Measurements from ENCODE around the gene PAM.
"Not testable (repeated sequence)": the region's sequence is repeated elsewhere in the genome, so short reads cannot be mapped to it uniquely, and the experiment has no call there.

PAM gene

DNA sequence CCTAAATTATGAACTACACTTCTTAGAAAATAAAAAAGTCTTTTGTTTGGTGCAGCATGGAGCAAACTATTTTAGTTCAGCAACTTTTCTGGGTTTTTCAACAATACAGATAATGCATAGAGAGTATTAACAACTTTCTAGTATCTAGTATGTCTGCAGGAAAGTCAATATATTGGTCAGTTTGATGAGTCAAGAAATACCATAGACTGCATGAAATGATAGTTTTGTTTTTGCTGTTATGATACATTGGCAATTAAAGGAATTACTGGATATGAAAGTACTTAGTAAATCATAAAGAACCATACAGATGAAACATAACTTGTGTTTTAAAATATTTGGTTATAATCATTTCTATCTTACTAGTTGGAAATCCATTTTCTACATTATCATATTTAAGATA, 191.3 kb downstream of the PAM start:
- no peak for DNase-seq (ENCODE audit: low spot score)

DNA sequence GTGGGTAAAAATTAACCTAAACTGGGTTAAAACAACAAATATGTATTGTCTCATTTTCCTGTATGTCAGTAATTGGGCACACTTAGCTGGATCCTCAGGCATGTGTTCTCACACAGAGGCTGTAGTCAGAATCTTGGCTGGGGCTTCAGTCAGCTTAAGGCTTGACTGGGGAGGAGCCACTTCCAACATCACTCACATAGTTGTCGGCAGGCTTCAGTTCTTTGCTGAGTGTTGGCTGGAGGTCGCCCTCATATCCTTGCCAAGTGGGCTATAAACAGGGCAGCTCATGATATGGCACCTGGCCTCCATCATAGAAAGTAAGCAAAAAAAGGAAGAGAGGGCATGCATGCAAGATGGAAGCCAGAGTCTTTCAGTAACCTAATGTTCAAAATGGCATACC, 191.9 kb downstream of the PAM start:
- no peak for DNase-seq (ENCODE audit: low spot score)

DNA sequence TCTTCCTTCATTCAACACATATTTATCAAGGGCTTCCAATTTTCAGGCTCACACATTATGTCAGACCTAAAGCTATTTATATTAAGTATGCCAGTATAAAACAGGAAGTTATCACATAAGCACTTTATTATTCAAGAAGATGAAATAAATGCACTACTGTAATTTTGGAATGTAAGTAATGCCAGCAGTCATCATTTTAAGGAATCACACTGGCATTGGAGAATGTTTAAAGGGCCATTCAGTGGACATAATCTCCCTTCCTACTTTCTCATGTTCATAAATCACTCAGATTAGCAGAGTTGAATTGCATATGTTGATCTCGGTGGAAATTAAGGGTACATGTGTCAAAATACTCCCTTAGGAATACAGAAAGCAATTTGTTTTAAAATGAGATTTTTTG, 200.4 kb downstream of the PAM start:
- no peak for DNase-seq (ENCODE audit: low spot score)

DNA sequence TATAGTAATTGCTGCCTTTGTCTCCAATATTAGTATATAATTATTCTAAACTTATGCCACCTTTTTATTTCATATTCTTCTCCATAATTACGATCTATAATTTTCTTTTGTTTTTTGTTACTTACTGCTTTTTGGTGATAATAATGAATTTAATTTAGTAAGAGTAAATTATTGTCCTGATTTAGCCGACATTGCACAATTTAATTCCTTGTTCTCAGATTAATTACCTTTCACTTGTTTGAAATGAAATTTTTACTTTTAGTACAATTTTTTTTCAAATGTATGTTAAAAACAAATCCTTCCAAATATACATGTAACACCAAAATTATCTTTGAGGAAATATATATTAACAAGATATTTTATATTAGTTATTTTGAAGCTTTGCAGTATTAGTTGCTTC, 201.5 kb downstream of the PAM start:
- DNase-seq (ENCODE audit: low spot score), result no peak

DNA sequence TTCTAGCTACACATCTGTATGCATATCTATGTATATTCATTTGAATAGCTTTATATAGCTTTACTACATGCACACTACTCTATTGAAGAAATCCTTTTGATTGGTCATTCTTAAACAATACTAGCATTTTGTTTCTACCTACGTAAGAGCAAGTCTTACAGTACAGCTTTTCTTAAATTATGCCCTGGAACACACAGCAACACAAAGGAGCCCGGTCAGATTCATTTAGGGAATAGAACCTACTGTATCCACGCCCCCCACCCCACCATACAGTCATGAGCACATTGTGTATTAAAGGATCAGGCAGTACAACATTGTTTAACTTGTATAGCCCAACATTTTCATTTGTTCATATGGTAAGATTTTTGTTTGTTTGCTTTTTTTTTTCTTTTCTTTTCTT, 202.0 kb downstream of the PAM start:
- DNase-seq (ENCODE audit: low spot score), result no peak

DNA sequence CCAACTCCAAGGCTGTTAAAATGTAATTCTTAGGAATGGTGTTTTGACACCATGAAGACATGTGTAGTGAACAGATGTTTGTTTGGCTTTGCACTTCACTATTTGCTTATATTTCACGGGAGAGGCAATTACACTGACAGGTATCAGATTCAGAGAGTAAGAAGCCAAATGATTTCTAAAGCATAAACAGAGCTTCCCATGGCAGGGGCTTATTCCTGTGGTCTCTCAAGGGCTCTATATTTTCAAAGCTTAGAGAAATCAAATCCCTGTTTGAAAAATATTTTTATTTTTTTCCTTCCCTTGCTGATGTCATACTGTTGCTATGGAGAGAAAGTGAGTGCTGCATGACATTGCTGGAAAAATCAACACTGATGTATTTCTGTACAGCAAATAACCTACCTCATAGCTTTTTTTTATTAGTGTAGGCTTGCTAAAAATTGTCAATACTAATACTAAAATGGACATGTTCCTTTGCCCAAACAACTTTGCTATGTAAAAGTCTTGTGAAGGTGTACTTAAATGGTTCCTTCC, 203.4 kb downstream of the PAM start:
- no peak for DNase-seq (ENCODE audit: low spot score)

DNA sequence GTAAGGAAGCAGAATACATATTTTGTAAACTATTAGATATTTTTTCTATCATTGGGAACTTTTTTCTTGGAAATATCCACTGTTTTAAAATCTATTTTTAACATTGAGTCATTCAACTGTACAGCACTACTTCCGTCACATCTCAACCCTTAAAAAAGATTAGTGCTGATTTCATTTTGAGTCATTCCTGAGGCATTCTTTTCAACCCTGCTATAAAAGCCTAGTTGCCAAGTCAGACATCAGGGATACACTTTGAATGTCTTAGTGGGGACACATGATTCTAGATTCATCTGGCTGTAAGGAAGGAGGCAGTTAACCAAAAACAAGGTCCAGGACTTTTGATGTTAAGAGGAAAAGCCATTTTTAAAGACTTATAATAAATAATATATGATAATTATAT, 203.9 kb downstream of the PAM start:
- DNase-seq (ENCODE audit: low spot score), result no peak

DNA sequence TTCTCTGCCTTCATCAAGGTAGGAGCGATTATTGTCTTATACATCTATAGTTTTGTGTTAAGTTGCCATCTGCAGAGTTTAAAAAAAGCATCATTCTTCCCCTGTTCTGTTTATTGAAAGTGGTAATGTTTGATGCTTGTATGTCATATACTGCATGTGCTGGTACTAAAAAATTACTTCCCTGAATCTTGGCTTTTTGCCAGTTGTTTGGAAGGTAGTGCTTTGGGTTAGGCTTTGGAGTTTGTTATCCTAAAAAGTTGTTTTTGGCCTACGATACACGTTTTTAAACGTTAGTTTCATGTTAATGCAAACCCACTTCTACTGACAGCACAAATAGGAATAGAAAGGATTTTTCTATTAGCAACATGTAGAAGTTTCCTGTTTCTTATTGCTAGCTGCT, 206.6 kb downstream of the PAM start:
- no peak for DNase-seq (ENCODE audit: low spot score)

DNA sequence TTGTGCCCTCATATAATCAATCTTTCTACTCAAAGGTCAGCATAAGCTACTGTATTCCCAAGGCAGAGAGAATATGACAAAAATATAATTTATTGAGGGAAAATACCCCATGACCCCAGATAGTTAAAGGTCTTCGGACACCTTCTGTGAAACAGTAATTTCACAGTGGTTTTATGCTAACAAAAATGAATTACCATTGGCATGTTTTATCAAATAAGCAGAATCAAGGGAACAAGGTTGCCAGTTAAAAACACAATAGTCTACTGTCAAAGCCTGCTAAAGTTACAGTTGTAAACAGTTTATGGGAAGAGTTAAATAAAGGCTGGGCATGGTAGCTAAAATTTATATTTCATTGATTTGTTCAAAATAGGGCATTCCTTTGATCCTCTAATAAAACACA, 210.5 kb downstream of the PAM start:
- no peak for DNase-seq (ENCODE audit: low spot score)

DNA sequence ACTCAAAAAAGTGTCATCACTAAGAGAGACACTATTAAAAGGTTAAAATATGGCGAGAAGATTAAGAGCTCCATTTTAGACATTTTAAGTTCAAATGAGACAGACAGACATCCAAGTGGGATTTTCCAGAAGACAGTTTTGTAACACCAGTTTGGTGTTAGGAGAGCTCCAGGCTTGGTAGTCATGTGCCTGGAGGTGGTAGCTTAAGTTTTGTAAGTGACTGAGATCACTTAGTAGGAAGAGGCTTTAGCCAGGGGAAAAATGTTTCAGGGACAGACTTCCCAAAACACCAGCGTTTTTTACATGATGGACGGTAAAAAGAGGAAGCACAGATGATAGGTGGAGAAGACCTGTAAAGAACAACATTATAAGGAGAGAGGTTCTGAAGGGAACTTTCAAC, 214.5 kb downstream of the PAM start:
- DNase-seq (ENCODE audit: low spot score), result no peak

DNA sequence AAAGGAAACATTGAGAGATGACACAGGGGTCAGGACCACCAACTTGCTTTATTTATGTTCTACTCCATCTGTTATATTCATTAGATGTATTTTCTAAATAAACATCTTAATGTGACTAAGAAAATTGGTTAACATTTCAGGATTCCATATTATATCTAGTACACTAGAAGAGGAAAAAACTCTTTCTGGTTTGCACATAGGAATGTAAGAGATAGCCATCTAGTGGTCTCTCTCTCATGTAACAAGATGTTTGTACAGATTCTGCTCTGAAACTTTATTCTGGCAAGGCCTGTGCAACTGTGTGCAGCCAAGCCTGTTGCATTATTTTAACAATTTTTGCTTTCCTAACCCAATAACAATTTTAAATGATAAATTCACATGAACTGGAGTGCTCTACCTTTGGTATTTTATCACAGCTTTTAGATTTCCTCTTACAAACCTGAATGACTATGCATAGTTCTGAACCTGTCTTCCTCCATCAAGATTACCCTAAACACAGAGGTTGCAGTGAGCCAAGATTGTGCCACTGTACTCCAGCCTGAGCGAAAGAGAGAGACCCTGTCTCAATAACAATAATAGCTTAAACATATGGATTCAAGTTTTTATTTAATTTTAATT, 216.7 kb downstream of the PAM start:
- no peak for DNase-seq (ENCODE audit: low spot score)

DNA sequence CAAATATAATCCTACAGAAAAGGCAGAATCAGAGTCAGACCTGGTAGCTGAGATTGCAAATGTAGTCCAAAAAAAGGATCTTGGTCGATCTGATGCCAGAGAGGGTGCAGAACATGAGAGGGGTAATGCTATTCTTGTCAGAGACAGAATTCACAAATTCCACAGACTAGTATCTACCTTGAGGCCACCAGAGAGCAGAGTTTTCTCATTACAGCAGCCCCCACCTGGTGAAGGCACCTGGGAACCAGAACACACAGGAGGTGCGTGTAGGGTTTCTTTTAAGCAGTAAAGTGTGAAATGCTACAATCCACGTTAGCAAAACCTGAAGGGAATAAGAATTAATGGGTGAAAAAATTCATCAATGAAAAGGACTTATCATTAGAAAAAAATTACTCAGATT, 219.1 kb downstream of the PAM start:
- DNase-seq (ENCODE audit: low spot score), result no peak

DNA sequence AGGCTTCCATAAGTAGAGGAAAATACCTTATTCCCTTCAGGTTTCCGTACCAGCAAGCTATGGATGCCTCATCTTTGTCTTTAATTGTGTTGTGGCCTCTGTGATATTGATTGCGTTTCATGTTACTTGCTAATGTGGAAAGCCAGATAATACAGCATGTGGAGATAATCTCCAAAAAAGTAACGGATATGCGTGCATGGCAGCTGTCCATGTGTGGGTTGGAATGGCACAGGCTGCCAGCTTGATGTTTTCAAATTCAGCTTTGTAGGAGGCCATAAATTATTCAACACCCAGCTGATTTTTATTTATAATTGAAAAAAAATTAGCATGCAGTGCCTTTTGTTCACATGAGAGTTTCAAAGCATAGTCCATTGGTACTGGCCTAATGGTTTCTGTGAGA, 219.9 kb downstream of the PAM start:
- DNase-seq (ENCODE audit: low spot score), result no peak

DNA sequence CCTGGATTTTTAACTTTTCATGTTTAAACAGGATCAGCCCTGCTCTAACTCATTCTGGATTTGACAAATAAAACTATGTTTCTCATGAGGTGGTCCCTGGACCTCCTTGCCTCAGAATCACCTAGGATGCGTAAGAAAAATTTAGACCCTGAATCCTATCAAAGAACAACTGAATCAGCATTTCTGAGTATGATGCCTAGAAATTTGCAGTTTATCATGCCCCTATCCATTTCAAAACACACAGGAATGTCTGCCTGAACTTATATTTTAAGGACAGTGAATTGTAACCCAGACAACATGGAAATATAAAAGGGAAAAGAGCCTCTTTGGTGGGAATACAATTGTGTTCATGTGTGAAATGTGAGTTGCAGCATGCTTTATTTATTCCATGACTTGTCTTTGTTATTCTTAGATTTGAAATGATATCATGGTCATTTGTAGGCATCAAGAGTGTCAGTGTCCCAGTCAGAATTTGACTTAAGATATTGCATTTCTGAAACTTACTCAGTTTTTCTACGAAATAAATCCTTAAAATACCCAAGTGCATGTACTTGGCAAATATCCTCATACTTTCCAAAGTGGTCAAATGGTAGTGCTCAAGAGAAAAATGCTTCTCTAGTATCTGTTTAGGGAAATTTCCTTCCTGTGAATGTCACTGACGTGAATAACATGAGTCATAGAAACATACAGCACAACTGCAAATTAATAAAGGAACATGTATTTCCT, 220.5 kb downstream of the PAM start:
- DNase-seq (ENCODE audit: low spot score), result no peak

DNA sequence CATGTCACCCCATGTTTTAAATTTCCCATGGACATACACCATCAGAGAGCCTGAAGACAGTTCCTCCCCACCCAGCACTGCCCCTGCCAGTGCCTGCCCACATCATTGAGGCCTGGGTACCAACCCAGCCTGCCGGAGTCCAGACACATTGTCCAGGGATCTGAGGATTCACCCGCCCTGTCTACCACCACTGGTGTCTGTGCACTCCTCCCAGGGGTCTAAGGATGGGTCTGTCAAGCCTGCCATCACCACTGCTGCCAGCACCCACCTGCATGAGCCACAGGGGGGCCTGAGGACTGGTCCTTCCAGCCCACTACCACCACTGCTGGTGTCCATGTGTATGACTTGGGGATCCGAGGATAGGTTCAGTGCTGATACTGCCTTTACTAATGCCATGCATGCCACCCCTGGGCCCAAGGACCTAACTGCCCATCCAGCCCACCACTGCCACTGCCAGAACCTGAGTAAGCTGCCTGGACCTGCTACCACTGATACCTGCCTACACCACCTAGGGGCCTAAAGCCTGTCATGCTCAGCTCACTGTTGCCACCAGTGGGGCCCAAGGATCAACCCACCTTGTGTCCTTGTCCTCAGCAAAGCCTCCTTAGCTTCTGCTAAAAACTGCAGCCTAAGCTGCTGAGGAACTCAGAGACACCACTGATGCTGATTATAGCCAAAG, 227.0 kb downstream of the PAM start:
- no peak for DNase-seq (ENCODE audit: low spot score)

DNA sequence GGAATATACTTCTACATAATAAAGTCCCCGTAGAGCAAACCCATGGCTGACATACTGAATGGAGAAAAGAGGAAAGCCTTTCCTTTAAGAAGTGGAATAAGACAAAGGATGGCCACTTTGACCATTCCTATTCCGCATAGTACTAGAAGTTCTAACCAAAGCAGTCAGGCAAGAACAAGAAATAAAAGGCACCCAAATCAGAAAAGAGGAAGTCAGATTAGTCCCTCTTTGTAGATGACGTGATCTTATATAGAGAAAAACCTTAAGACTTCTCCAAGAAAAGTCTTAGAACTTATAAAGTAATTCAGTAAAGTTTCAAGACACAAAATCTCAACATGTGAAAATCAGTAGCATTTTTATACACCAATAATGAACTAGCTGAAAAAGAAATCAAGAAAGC, 231.0 kb downstream of the PAM start:
- DNase-seq (ENCODE audit: low spot score), result no peak

DNA sequence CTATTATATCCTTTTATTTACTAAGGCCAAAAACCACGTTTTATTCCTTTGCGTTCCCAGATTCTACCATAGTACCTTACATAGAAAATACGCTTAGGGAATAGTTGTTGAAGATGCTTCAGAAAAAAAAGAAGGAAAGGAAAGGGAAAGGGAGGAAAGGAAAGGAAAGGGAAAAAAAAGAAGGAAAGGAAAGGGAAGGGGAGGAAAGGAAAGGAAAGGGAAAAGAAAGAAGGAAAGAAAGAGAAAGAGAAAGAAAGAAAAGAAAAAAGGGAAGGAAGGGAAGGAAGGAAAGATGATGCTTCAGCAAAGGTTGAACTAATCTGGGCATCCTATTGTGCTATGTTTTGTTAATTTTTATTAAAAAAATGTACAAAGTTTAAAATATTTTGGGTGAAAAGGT, 233.4 kb downstream of the PAM start:
- DNase-seq (ENCODE audit: low spot score), result no peak

DNA sequence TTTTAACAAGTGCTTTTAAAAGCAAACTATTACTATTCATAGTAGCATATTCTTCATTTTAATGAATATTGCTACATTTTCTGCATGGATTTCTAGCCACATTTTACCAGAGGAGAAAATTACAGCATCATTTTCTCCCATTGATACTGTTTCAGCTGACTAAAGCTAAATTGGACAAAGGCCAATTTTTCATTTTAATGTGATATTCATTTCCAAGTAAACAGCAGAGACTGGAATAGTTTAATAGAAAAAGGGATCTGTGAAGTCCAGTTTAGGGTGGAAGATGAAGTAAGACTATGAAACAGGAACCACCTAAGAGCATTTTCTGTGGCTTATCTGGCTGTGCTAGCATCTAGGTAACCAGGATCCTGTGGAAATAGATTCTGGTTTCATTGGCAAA, 236.7 kb downstream of the PAM start:
- no peak for DNase-seq (ENCODE audit: low spot score)

DNA sequence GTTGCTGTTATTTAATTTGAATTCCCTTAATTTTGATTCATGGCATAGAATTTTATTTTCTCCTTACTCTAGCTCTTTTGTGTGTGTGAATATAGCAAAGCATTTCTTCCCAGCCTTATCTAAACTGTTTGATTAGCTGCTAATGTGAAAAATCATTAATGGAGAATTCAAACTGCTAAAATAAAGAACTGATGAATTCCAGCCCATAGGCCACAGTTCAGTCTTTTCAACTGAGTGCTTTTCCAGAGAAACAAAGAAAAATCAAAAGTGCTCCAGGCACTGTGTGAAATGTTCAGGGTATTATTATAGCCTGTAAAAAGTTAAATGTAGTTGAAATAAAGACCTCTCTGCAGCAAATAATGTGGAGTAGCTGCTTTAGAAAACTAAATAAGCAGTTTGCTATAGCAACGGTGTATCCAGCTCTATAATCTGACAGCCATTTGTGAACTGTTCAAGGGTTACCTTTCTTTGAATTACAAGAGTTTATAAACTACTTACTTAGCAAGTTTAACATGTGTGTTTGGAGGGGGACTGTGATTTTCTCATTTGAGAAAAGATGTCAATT, 241.0 kb downstream of the PAM start:
- DNase-seq (ENCODE audit: low spot score), result no peak

DNA sequence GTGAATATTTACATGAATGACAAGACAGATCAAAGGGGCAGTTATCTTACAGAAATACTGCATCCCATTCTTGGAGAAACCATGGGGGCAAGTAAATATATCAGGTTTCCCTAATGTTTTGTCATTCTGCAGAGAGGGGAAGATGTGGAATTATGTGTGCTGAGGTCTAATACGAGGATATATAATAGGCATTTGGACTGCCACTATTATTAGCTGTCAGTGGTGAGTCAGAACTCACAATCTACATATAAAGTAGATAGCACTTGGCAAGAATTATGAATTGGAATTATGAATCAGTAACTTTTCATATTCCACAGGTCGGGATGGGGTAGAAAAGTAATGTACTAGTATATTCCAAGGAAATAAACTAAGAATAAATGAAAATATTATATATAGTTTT, 243.1 kb downstream of the PAM start:
- no peak for DNase-seq (ENCODE audit: low spot score)

DNA sequence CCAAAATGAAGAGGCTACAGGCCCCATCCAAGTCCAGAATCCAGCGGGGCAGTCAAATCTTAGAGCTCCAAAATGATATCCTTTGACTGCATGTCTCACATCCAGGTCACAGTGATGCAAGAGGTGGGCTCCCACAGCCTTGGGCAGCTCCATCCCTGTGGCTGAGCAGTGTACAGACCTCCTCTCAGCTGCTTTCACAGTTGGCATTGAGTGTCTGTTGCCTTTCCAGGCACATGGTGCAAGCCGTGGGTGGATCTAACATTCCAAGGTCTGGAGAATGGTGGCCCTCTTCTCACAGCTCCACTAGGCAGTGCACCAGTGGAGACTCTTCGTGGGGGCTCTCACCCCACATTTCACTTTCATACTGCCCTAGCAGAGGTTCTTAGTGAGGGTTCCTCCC, 244.1 kb downstream of the PAM start:
- DNase-seq (ENCODE audit: low spot score), result no peak

DNA sequence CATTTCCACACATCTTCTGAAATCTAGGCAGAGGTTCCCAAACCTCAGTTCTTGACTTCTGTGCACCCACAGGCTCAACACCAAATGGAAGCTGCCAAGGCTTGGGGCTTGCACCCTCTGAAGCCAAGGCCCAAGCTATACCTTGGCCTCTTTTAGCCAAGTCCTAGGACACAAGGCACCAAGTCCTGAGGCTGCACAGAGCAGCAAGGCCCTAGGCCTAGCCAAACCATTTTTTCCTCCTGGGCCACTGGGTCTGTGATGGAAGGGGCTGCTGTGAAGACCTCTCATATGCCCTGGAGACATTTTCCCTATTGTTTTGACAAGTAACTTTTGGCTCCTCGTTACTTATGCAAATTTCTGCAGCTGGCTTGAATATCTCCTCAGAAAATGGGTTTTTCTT, 244.5 kb downstream of the PAM start:
- DNase-seq (ENCODE audit: low spot score), result not testable (repeated sequence)

DNA sequence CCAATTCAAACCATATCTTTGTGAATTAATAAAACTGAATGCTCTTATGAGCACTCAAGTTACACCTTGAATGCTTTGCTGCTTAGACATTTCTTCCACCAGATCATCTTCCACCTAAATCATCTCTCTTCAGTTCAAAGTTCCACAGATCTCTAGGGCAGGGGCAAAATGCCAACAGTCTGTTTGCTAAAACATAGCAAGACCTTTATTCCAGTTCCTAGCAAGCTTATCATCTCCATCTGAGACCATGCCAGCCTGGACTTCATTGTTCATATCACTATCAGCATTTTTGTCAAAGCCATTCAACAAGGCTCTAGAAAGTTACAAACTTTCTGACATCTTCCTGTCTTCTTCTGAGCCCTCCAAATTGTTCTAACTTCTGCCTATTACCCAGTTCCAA, 245.0 kb downstream of the PAM start:
- DNase-seq (ENCODE audit: low spot score), result no peak

All from hematopoietic multipotent progenitor cell treated with erythropoietin and hydrocortisone succinate and interleukin-3 and kit ligand, for 17 days (in vitro differentiated cells).